HG03159 (cell line): ENCODE measurements around the gene FGF12.
"Not testable (repeated sequence)": the region's sequence is repeated elsewhere in the genome, so short reads cannot be mapped to it uniquely, and the experiment has no call there.

Experiments used
- ATAC-seq: cut with Tn5 transposase; IDR thresholded peaks from one replicate; pipeline ENCODE4 v1.9.1; 2021; ENCODE audit warnings: mild to moderate bottlenecking, moderate library complexity; ENCODE audit not compliant: unreplicated experiment

The FGF12 gene

GRCh38 chr3:192727032-192727847, at the start of gene FGF12:
TSS of gene FGF12 (minus strand) at chr3:192727541.
- ATAC-seq, result no peak

- not testable (repeated sequence) for ATAC-seq
Measured at GRCh38 chr3:192774341-192774740, 47.0 kb upstream of the FGF12 start.

- ATAC-seq, result peak; percentile 62
Measured at GRCh38 chr3:192772240-192772894, 45.0 kb upstream of the FGF12 start.

GRCh38 chr3:192758654-192759053, 31.3 kb upstream of the FGF12 start:
- no peak for ATAC-seq

- ATAC-seq, result no peak
Measured at GRCh38 chr3:192751148-192751547, 23.8 kb upstream of the FGF12 start.

GRCh38 chr3:192750201-192750600, 22.9 kb upstream of the FGF12 start:
- ATAC-seq, result no peak

GRCh38 chr3:192747746-192748145, 20.4 kb upstream of the FGF12 start:
- no peak for ATAC-seq

GRCh38 chr3:192747145-192747544, 19.8 kb upstream of the FGF12 start:
- ATAC-seq, result no peak

GRCh38 chr3:192745150-192745549, 17.8 kb upstream of the FGF12 start:
- ATAC-seq, result no peak

GRCh38 chr3:192744604-192745003, 17.3 kb upstream of the FGF12 start:
- not testable (repeated sequence) for ATAC-seq

GRCh38 chr3:192737506-192737905, 10.2 kb upstream of the FGF12 start:
- ATAC-seq, result no peak

- ATAC-seq, result no peak
Measured at GRCh38 chr3:192731233-192731632, 3.9 kb upstream of the FGF12 start.

- no peak for ATAC-seq
Measured at GRCh38 chr3:192726385-192726784, 956 bp downstream of the FGF12 start.

- no peak for ATAC-seq
Measured at GRCh38 chr3:192719964-192720363, 7.4 kb downstream of the FGF12 start.

GRCh38 chr3:192718156-192718555, 9.2 kb downstream of the FGF12 start:
- no peak for ATAC-seq

- ATAC-seq, result no peak
Measured at GRCh38 chr3:192715126-192715525, 12.2 kb downstream of the FGF12 start.

- not testable (repeated sequence) for ATAC-seq
Measured at GRCh38 chr3:192711126-192711525, 16.2 kb downstream of the FGF12 start.

- ATAC-seq, result no peak
Measured at GRCh38 chr3:192710366-192710765, 17.0 kb downstream of the FGF12 start.

- ATAC-seq, result no peak
Measured at GRCh38 chr3:192706272-192706671, 21.1 kb downstream of the FGF12 start.

- ATAC-seq, result no peak
Measured at GRCh38 chr3:192700885-192701284, 26.5 kb downstream of the FGF12 start.

GRCh38 chr3:192696943-192697587, 30.3 kb downstream of the FGF12 start:
- no peak for ATAC-seq
